Neural progenitor cell (in vitro differentiated cells): Measurements from ENCODE around the gene LRP1B.

Experiments
- EZH2 ChIP-seq: fragments of 200-600 bp; sonication (generic); IDR thresholded peaks from 2 replicates; pipeline ENCODE4 v1.6.1; 2017; ENCODE audit warnings: antibody characterized with exemption, mild to moderate bottlenecking, moderate library complexity
- EZH2phosphoT487 ChIP-seq: fragments of 200-600 bp; sonication (generic); IDR thresholded peaks from 2 replicates; pipeline ENCODE4 v1.6.1; 2017; ENCODE audit warnings: antibody characterized with exemption
- TF ChIP-seq, protein P1 (sequence below): fragments of 200-600 bp; sonication (generic); IDR thresholded peaks from 2 replicates; pipeline ENCODE4 v1.5.1; 2017; ENCODE audit warnings: antibody characterized with exemption, mild to moderate bottlenecking

DNA sequence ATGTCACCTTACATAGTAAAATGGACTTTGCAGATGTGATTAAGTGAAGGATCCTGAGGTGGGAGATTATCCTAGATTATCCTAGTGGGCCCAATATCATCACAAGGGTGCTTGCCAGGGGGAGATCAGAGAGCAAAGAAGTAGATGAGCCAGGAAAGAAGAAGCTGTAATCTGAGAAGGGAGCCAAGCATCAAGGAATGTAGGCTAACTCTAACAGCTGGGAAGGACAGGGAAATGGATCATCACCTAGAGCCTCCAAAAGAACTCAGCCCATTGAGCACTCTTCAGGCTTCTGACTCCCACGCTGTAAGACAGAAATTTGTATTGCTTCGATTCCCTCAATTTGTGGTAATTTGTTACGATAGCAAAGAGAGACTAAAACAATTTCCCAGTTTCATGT lies 309.9 kb downstream of the LRP1B start:
- TF ChIP-seq, protein P1, sequence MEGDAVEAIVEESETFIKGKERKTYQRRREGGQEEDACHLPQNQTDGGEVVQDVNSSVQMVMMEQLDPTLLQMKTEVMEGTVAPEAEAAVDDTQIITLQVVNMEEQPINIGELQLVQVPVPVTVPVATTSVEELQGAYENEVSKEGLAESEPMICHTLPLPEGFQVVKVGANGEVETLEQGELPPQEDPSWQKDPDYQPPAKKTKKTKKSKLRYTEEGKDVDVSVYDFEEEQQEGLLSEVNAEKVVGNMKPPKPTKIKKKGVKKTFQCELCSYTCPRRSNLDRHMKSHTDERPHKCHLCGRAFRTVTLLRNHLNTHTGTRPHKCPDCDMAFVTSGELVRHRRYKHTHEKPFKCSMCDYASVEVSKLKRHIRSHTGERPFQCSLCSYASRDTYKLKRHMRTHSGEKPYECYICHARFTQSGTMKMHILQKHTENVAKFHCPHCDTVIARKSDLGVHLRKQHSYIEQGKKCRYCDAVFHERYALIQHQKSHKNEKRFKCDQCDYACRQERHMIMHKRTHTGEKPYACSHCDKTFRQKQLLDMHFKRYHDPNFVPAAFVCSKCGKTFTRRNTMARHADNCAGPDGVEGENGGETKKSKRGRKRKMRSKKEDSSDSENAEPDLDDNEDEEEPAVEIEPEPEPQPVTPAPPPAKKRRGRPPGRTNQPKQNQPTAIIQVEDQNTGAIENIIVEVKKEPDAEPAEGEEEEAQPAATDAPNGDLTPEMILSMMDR = no peak
- TF ChIP-seq EZH2 (no peak), EZH2phosphoT487 (no peak)
